ENCODE data around the gene WWOX. TPM values are rescaled to one million over a fixed set of nuclear protein-coding genes. Genes with fewer than 3 reads are reported as not detected.

WWOX gene
- total RNA-seq, 2 experiments from 2014 or later, result 14.3 to 16.5 TPM

- DNase-seq, result no peak
- ChIA-PET CTCF (no interaction called here), POLR2A (interaction anchor here (0.6 kb wide), 1 partner anchor 345 kb away, joined by 3 read pairs; no protein-coding TSS in a partner anchor)
- Mint-ChIP-seq H3K9me3 (no peaks in the 10 kb centered on the region), H3K4me1 (ENCODE audit: low read depth) (no peaks in the 10 kb centered on the region), H3K4me3 (no peak overlapping the region), H3K36me3 (no peaks in the 10 kb centered on the region), H3K27ac (no peak overlapping the region), H3K27me3 (no peaks in the 10 kb centered on the region)
- intact Hi-C loops (cut with micrococcal nuclease), result no loop called here
Measured at GRCh38 chr16:78483124-78483992, 383.9 kb downstream of the WWOX start.

- CTCF ChIA-PET, result no interaction called here
- no peaks in the 10 kb centered on the region for H3K27me3 Mint-ChIP-seq
- no peaks in the 10 kb centered on the region for H3K4me1 Mint-ChIP-seq (ENCODE audit: low read depth)
- DNase-seq, result no peak
- H3K9me3 Mint-ChIP-seq, result no peaks in the 10 kb centered on the region
- H3K27ac Mint-ChIP-seq, result no peak overlapping the region
- intact Hi-C loops (cut with micrococcal nuclease), result no loop called here
- no peaks in the 10 kb centered on the region for H3K36me3 Mint-ChIP-seq
- H3K4me3 Mint-ChIP-seq, result no peak overlapping the region
- POLR2A ChIA-PET, result no interaction called here
Measured at GRCh38 chr16:78484509-78485058, 385.1 kb downstream of the WWOX start.

- Mint-ChIP-seq H3K27ac (no peak overlapping the region), H3K4me3 (no peak overlapping the region), H3K27me3 (no peaks in the 10 kb centered on the region), H3K9me3 (no peaks in the 10 kb centered on the region), H3K4me1 (ENCODE audit: low read depth) (no peaks in the 10 kb centered on the region), H3K36me3 (no peaks in the 10 kb centered on the region)
- ChIA-PET POLR2A (no interaction called here), CTCF (no interaction called here)
- DNase-seq, result no peak
- intact Hi-C loops (cut with micrococcal nuclease), result no loop called here
Measured at GRCh38 chr16:78485188-78485916, 385.9 kb downstream of the WWOX start.

GRCh38 chr16:78485917-78486257 is 386.4 kb downstream of the WWOX start:
- ChIA-PET POLR2A (no interaction called here), CTCF (no interaction called here)
- Mint-ChIP-seq H3K27ac (no peak overlapping the region), H3K4me1 (ENCODE audit: low read depth) (no peaks in the 10 kb centered on the region), H3K4me3 (no peak overlapping the region), H3K36me3 (no peaks in the 10 kb centered on the region), H3K27me3 (no peaks in the 10 kb centered on the region), H3K9me3 (no peaks in the 10 kb centered on the region)
- intact Hi-C loops (cut with micrococcal nuclease), result no loop called here
- no peak for DNase-seq

GRCh38 chr16:78487471-78487870 is 388.0 kb downstream of the WWOX start:
- Mint-ChIP-seq H3K27ac (no peak overlapping the region), H3K4me1 (ENCODE audit: low read depth) (no peaks in the 10 kb centered on the region), H3K36me3 (no peaks in the 10 kb centered on the region), H3K9me3 (no peaks in the 10 kb centered on the region), H3K27me3 (no peaks in the 10 kb centered on the region), H3K4me3 (no peak overlapping the region)
- intact Hi-C loops (cut with micrococcal nuclease), result no loop called here
- DNase-seq, result no peak
- ChIA-PET CTCF (no interaction called here), POLR2A (no interaction called here)

GRCh38 chr16:78489072-78489471 is 389.6 kb downstream of the WWOX start:
- Mint-ChIP-seq H3K4me1 (ENCODE audit: low read depth) (no peaks in the 10 kb centered on the region), H3K27me3 (no peaks in the 10 kb centered on the region), H3K9me3 (no peaks in the 10 kb centered on the region), H3K27ac (no peak overlapping the region), H3K4me3 (no peak overlapping the region), H3K36me3 (no peaks in the 10 kb centered on the region)
- intact Hi-C loops (cut with micrococcal nuclease), result no loop called here
- POLR2A ChIA-PET, result no interaction called here
- DNase-seq, result no peak
- CTCF ChIA-PET, result interaction anchor here (1.9 kb wide), 1 partner anchor 11 kb away, joined by 16 read pairs; no protein-coding TSS in a partner anchor

GRCh38 chr16:78489631-78490030 is 390.2 kb downstream of the WWOX start:
- intact Hi-C loops (cut with micrococcal nuclease), result no loop called here
- Mint-ChIP-seq H3K4me1 (ENCODE audit: low read depth) (no peaks in the 10 kb centered on the region), H3K36me3 (no peaks in the 10 kb centered on the region), H3K27ac (no peak overlapping the region), H3K4me3 (no peak overlapping the region), H3K27me3 (no peaks in the 10 kb centered on the region), H3K9me3 (no peaks in the 10 kb centered on the region)
- DNase-seq, result no peak
- CTCF ChIA-PET, result interaction anchor here (1.9 kb wide), 1 partner anchor 12 kb away, joined by 16 read pairs; no protein-coding TSS in a partner anchor
- POLR2A ChIA-PET, result interaction anchor here (0.7 kb wide), 1 partner anchor 135 kb away, joined by 3 read pairs; no protein-coding TSS in a partner anchor

- Mint-ChIP-seq H3K9me3 (no peaks in the 10 kb centered on the region), H3K27ac (no peak overlapping the region), H3K4me1 (ENCODE audit: low read depth) (no peaks in the 10 kb centered on the region), H3K27me3 (no peaks in the 10 kb centered on the region), H3K36me3 (no peaks in the 10 kb centered on the region), H3K4me3 (no peak overlapping the region)
- CTCF ChIA-PET, result interaction anchor here (0.6 to 1.1 kb wide), 2 partner anchors 13 to 47 kb away, joined by 3 to 4 read pairs; no protein-coding TSS in a partner anchor
- intact Hi-C loops (cut with micrococcal nuclease), result no loop called here
- DNase-seq, result no peak
- POLR2A ChIA-PET, result no interaction called here
Measured at GRCh38 chr16:78490431-78490830, 391.0 kb downstream of the WWOX start.

- no peaks in the 10 kb centered on the region for H3K9me3 Mint-ChIP-seq
- no peaks in the 10 kb centered on the region for H3K36me3 Mint-ChIP-seq
- intact Hi-C loops (cut with micrococcal nuclease), result no loop called here
- H3K27ac Mint-ChIP-seq, result no peak overlapping the region
- POLR2A ChIA-PET, result no interaction called here
- DNase-seq, result no peak
- H3K27me3 Mint-ChIP-seq, result no peaks in the 10 kb centered on the region
- CTCF ChIA-PET, result interaction anchor here (0.6 to 1.1 kb wide), 2 partner anchors 13 to 47 kb away, joined by 3 to 4 read pairs; no protein-coding TSS in a partner anchor
- H3K4me1 Mint-ChIP-seq (ENCODE audit: low read depth), result no peaks in the 10 kb centered on the region
- no peak overlapping the region for H3K4me3 Mint-ChIP-seq
Measured at GRCh38 chr16:78490847-78491246, 391.4 kb downstream of the WWOX start.

GRCh38 chr16:78493573-78493972 is 394.1 kb downstream of the WWOX start:
- Mint-ChIP-seq H3K4me3 (no peak overlapping the region), H3K9me3 (no peaks in the 10 kb centered on the region), H3K27ac (no peak overlapping the region), H3K36me3 (no peaks in the 10 kb centered on the region), H3K4me1 (ENCODE audit: low read depth) (no peaks in the 10 kb centered on the region), H3K27me3 (no peaks in the 10 kb centered on the region)
- intact Hi-C loops (cut with micrococcal nuclease), result no loop called here
- DNase-seq, result no peak
- ChIA-PET POLR2A (no interaction called here), CTCF (no interaction called here)

- CTCF ChIA-PET, result no interaction called here
- no peaks in the 10 kb centered on the region for H3K27me3 Mint-ChIP-seq
- H3K4me3 Mint-ChIP-seq, result no peak overlapping the region
- DNase-seq, result no peak
- H3K4me1 Mint-ChIP-seq (ENCODE audit: low read depth), result no peaks in the 10 kb centered on the region
- no peaks in the 10 kb centered on the region for H3K9me3 Mint-ChIP-seq
- intact Hi-C loops (cut with micrococcal nuclease), result no loop called here
- no peak overlapping the region for H3K27ac Mint-ChIP-seq
- POLR2A ChIA-PET, result no interaction called here
- no peaks in the 10 kb centered on the region for H3K36me3 Mint-ChIP-seq
Measured at GRCh38 chr16:78494105-78494504, 394.7 kb downstream of the WWOX start.

- no peaks in the 10 kb centered on the region for H3K4me1 Mint-ChIP-seq (ENCODE audit: low read depth)
- intact Hi-C loops (cut with micrococcal nuclease), result no loop called here
- no peak overlapping the region for H3K4me3 Mint-ChIP-seq
- CTCF ChIA-PET, result no interaction called here
- POLR2A ChIA-PET, result no interaction called here
- H3K36me3 Mint-ChIP-seq, result no peaks in the 10 kb centered on the region
- DNase-seq, result no peak
- H3K9me3 Mint-ChIP-seq, result no peaks in the 10 kb centered on the region
- no peaks in the 10 kb centered on the region for H3K27me3 Mint-ChIP-seq
- H3K27ac Mint-ChIP-seq, result no peak overlapping the region
Measured at GRCh38 chr16:78494674-78495073, 395.2 kb downstream of the WWOX start.
